HG02970 (cell line): Measurements from ENCODE around the gene N4BP2L1.
"Not testable (repeated sequence)": the region's sequence is repeated elsewhere in the genome, so short reads cannot be mapped to it uniquely, and the experiment has no call there.

ENCODE experiments used
- ATAC-seq: cut with Tn5 transposase; IDR thresholded peaks from one replicate; pipeline ENCODE4 v1.9.1; 2021; ENCODE audit warnings: mild to moderate bottlenecking, moderate library complexity, moderate number of reproducible peaks; ENCODE audit not compliant: unreplicated experiment, low FRiP score

The N4BP2L1 gene

DNA sequence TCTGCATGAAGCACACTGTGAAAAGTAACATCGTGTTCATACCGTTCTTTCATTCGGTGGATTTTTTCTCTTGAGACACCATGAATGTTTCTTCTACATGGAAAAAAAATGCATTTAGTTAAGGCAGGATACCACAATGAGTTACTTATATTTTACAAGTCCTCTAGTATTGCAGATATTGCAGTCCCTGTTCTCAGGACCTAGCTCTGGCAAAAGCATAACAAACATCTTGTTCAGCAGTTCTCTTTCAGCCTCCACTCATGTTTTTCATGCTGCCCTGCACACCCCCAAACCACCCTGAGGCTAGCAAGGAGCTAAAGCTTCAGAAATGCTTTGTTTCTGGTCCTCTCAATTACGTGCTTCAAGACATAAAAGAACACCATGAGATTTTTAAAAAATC is 24.8 kb downstream of the N4BP2L1 start:
- no peak for ATAC-seq

DNA sequence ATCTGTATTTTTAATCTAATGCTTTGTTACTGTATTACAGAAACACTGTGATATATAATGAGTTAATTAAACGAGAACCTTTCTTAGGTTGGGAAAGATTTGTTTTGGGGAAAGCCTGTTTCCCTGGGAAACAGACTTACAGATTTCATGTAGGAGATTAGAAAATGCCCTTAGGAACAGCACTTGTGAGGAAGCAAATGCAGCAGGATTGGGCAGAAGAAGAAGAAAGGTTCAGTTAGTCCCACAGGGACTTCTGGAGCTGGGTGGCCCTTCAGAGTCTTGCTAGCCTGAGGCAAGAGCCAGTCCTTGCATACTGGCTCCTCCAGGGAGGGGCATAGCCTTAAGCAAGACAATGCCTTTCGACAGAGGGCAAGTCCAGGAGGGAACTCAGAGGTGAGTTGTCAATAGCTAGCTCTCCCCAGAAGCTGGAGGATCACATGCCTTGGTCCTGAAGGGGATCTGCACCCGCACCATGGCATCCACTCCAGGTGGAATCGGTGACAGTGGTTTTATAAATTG is 36.8 kb downstream of the N4BP2L1 start:
- no peak for ATAC-seq

DNA sequence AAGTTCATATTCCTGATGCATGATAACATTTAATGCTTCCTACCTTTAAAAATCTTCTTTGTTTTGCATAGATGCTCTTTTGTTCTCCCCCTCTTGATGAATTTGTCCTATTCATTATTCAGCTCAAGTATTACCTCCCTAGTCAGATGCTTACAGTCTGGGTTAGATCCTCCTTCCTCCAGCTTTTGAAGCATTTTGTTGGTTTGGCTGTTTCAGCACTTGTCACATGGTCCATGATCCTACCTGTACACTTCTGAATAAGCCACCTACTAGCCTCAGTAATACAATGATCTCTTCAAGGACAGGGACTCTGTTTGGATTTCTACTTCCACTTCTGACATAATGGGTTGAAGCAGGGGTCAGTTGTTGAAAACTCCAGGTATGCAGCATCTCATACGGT is 37.4 kb downstream of the N4BP2L1 start:
- ATAC-seq: no peak

DNA sequence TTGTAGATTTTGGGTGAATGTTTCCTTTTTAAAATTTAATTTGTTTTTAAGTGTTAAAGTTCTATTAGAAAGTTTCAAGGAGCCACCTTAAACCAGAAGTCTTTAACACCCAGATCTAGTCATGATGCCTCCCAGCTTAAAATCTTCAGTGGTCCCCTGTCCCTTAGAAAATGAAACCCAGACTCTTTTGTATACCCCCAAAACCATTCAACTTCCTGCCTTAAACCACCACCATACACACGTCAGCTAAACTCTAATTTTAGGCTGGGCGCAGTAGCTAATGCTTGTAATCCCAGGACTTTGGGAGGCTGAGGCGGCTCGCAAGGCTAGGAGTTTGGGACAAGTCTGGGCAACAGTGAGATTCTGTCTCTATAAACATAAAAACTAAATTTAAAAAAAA is 37.9 kb downstream of the N4BP2L1 start:
- ATAC-seq: no peak

DNA sequence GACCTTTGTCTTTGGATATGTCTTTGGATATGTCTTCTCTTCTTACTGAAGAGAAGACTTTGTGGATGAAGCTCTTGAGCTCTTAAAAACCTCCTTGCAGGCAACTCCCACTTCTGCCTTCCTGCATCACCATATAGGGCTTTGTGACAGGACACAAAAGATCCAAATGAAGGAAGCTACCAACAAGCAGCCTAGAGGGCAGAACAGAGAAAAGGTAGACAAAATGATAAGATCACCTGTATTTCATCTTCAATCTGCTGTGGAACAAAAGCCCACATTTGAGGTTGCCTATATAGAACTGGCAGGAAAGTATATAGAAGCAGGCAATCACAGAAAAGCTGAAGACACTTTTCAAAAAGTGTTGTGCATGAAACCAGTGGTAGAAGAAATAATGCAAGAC is 42.5 kb downstream of the N4BP2L1 start:
- ATAC-seq: no peak

DNA sequence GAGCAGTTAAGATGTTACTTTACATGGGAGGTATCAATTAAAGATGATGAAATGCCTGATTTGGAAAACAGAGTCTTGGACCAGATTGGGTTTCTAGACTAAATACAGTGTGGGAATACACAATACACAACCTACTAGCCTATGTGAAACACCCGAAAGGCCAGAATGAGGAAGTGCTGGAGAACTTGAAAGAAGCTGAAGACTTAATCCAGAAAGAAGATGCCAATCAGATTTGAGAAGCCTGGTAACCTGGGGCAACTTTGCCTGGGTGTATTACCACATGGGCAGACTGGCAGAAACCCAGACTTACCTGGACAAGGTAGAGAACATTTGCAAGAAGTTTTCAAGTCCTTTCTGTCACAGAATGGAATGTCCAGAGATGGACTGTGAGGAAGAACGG is 43.2 kb downstream of the N4BP2L1 start:
- ATAC-seq: no peak

DNA sequence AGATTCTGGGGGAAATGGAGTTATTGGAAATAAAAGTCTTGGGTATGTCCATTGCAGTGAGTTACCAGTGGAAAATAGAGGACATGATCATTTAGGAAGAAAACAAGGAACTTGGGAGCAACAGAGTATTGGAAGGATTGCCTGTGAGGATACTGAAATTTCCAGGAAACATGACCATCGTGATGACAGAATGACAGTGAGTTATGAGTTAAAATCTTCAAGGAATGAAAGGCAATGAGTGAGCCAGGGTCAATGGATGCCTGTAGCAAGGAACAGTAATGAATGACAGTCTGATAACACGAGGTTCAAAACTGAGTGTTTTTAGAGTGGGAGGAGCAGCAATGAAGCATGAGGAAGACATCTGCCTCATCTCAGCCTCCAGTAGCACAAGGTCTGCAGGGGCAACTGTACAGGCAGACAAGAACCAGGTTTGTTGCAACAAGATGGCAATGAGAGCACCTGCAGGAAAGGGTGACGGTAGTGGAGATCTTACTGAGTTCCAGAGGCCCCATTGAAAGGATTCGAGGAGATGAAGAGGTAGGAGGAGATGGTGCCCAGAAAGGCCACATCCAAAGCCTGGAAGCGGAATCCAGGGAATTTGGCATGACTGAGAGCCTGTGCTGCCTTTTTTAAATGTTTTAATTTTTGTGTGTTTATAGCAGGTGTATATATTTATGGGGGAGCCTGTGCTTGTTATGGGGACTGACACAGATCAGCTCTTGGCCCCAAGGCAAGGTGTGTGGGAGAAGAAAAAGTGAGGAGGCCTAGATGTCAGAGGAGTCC is 43.9 kb downstream of the N4BP2L1 start:
- ATAC-seq: no peak

DNA sequence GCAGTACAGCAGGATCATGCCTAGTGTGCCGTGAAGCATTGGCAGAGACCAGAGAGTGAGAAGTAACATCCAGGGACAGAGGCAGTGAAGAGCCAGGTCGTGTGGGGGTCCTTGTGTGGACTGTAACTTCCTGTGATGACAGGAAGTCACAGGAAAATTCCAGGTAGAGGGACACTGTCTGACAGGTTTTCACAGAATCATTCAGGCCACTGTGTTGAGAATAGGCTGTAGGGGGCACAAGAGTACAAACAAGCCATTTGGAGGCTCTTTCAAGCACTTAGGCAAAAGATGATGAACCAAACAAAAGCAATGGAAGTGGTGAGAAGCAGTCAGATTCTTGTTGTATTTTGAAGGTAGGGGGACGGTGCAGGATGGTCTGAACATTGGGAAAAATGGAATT is 46.4 kb downstream of the N4BP2L1 start:
- no peak for ATAC-seq

DNA sequence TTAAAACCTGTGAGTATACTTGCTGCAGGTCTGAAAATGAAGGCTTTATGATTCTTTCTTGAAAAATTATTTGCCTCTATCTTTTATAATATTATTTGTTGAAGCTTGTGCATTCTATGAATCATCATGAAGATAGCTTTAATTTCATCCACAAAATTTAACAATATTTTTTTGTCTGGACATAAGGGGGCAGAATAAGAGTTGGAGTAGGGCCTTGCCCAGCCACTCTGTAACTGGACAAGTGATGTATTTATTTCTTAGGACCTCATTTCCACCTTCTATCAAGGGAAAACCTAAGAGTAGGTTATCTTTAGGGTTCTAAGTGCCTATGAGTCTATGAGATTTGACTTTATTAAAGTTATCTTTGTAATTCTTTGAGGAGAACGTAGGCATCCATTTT is 49.9 kb downstream of the N4BP2L1 start:
- ATAC-seq: no peak

DNA sequence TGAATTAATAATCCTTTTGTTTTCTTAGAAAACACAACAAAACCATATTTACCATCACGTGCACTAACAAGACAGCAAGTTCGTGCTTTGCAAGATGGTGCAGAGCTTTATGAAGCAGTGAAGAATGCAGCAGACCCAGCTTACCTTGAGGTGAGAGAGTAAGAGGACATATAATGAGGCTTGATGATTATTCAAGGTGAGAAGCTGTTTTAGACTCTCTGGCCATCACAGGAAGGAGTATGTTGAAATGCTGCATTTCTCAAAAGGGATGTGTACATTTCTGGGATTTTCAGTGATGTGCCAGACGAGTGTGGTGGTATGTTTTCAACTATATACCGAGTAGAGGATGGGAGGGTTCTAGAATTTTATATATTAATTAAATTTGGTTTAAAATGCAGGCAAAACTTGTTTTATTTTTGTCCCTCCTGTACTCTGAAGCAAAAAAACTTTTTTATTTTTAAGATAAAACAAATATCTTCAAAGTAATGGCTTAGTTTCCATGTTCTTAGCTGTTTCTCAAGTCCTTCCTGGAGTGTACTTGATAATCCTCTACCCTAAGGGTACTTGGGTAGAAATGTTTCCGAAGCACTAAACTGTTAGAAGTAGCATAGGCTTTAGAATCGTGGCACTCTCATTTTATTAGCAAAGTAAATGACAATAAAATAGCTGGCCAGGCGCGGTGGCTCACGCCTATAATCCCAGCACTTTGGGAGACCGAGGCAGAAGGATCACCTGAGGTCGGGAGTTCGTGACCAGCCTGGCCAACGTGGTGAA is 51.1 kb downstream of the N4BP2L1 start:
- ATAC-seq: no peak

DNA sequence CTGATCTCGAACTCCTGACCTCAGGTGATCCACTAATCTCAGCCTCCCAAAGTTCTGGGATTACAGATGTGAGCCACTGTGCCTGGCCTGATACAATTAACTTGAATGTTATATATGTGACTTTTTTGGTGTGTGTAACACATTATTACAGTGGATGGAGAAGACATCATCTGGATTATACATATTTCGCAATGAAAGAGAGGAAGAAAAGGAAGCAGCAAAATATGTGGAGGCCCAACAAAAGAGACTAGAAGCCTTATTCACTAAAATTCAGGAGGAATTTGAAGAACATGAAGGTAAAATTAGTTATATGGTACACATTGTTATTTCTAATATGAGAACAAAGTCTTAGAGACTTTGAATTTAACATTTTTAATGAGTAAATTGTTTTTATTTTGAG is 57.1 kb downstream of the N4BP2L1 start:
- no peak for ATAC-seq

DNA sequence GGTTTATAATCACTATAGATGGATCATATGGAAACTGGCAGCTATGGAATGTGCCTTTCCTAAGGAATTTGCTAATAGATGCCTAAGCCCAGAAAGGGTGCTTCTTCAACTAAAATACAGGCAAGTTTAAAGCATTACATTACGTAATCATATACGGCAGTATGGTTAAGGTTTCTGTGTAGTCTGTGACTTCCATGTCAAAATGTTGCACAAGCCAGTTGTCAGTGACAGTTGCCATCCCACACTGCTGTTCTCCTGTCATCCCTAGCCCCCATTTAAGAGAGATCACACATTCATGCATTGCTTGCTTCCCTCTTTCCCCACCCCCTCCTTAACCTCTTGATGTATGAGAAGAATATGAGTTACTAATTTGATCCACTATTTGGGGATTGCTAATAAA is 65.4 kb downstream of the N4BP2L1 start:
- ATAC-seq: no peak

DNA sequence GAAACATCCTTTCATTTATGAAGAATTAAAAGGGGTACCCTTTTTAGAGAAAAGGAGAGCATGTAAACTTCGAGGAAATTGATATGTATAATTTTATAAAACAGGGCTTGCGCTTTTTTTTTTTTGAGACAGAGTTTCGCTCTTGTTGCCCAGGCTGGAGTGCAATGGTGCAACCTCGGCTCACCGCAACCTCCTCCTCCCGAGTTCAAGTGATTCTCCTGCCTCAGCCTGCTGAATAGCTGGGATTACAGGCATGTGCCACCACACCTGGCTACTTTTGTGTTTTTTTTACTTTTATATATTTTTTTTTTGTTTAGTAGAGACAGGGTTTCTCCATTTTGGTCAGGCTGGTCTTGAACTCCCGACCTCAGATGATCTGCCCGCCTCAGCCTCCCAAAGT is 72.0 kb downstream of the N4BP2L1 start:
- not testable (repeated sequence) for ATAC-seq

DNA sequence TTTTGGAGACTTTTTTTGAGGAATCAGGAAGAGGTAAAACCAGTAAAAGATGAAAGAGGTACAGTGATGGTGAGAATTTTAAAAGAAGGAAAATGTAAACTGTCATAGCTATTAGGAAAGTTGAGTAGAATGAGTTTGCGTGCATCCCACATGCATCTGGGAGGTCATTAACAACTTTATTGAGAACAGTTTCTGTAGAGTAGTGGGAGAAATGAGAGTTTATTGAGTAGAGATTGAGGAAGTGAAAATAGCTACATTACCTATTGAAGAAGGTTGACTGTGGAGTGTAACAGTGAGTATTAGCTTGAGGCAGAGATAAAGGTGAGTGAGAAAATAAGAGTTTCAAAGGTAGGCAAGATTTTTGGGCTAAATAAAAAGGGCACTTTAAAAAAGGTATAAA is 73.9 kb downstream of the N4BP2L1 start:
- ATAC-seq: no peak

DNA sequence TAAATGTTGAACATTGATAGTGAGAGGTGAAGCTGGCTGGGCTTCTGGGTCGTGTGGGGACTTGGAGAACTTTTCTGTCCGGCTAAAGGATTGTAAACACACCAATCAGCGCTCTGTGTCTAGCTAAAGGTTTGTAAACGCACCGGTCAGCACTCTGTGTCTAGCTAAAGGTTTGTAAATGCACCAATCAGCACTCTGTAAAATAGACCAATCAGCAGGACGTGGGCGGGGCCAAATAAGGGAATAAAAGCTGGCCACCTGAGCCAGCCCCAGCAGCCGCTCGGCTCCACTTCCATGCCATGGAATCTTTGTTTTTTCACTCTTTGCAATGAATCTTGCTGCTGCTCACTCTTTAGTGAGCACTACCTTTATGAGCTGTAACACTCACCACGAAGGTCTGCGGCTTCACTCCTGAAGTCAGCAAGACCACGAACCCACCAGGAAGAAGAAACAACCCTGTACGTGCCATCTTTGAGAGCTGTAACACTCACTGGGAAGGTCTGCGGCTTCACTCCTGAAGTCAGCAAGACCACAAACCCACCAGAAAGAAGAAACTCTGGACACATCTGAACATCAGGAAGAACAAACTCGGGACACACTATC is 77.0 kb downstream of the N4BP2L1 start:
- not testable (repeated sequence) for ATAC-seq
